DOHH2 (cell line): Measurements from ENCODE around the gene SLC1A1.

Experiments
- EZH2phosphoT487 ChIP-seq: fragments of 200-600 bp; sonication (generic); IDR thresholded peaks from 2 replicates; pipeline ENCODE4 v1.6.1; 2017; ENCODE audit warnings: borderline replicate concordance, mild to moderate bottlenecking, antibody characterized with exemption, low read length, moderate library complexity, mixed read lengths
- TF ChIP-seq, protein P1 (sequence below): fragments of 200-600 bp; sonication (generic); IDR thresholded peaks from one replicate; pipeline ENCODE4 v1.5.1; 2014; ENCODE audit warnings: antibody characterized with exemption, mild to moderate bottlenecking, low read depth, low read length; ENCODE audit not compliant: poor library complexity, severe bottlenecking

DNA sequence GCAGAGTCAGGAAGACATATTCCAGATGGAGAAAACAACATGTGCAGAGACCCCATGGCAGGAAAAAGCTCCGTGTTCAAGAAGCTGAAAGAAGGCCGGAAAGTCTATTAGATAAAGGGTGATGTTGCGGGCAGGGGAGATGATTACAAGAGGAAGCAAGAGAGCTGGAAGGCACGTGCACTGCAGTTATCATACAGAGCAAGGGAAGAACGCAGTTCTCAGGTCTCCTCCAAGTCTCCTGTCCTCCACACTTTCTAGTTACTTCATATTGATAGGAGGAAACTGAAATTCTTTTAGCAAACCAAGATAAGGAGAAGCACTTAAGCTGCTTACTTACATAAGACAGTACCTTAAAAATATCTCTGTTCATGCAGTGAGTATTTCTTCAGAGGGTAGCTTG, 113.6 kb downstream of the SLC1A1 start:
- TF ChIP-seq, protein P1, sequence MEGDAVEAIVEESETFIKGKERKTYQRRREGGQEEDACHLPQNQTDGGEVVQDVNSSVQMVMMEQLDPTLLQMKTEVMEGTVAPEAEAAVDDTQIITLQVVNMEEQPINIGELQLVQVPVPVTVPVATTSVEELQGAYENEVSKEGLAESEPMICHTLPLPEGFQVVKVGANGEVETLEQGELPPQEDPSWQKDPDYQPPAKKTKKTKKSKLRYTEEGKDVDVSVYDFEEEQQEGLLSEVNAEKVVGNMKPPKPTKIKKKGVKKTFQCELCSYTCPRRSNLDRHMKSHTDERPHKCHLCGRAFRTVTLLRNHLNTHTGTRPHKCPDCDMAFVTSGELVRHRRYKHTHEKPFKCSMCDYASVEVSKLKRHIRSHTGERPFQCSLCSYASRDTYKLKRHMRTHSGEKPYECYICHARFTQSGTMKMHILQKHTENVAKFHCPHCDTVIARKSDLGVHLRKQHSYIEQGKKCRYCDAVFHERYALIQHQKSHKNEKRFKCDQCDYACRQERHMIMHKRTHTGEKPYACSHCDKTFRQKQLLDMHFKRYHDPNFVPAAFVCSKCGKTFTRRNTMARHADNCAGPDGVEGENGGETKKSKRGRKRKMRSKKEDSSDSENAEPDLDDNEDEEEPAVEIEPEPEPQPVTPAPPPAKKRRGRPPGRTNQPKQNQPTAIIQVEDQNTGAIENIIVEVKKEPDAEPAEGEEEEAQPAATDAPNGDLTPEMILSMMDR: no peak
- no peak for TF ChIP-seq EZH2phosphoT487
